Skeletal muscle tissue (tissue), 4 donors: Measurements from ENCODE around the gene SURF2. TPM values are rescaled to one million over a fixed set of nuclear protein-coding genes. Genes with fewer than 3 reads are reported as not detected.
"Not testable (repeated sequence)": the region's sequence is repeated elsewhere in the genome, so short reads cannot be mapped to it uniquely, and the experiment has no call there.

Experiments
- H3K27ac ChIP-seq: one replicate; pipeline ENCODE4 v1.7.0; 2013; ENCODE audit warnings: mild to moderate bottlenecking, low read depth, low read length, inconsistent platforms
- H3K27me3 ChIP-seq, 3 donors: one replicate each; pipeline ENCODE4 v1.7.0; 2013; ENCODE audit warnings: low read length in 3 of 3; ENCODE audit not compliant: control insufficient read depth in 3 of 3, insufficient read depth in 3 of 3
- H3K36me3 ChIP-seq, 3 donors: one replicate each; pipeline ENCODE4 v1.7.0; 2013; ENCODE audit warnings: low read length in 3 of 3; ENCODE audit not compliant: control insufficient read depth in 3 of 3, insufficient read depth in 3 of 3
- H3K4me1 ChIP-seq, 3 donors: one replicate each; pipeline ENCODE4 v1.7.0; 2013; ENCODE audit warnings: low read length in 3 of 3, mild to moderate bottlenecking in 3 of 3; ENCODE audit not compliant: control insufficient read depth in 3 of 3, insufficient read depth in 3 of 3
- H3K4me3 ChIP-seq, 3 donors: one replicate each; pipeline ENCODE4 v1.7.0; 2013; ENCODE audit warnings: low read length in 3 of 3
- H3K9ac ChIP-seq, 3 donors: one replicate each; pipeline ENCODE4 v1.7.0; 2013; ENCODE audit warnings: low read length in 3 of 3, mild to moderate bottlenecking in 3 of 3, moderate library complexity in 2 of 3, low read depth in 1 of 3
- H3K9me3 ChIP-seq, 3 donors: one replicate each; pipeline ENCODE4 v1.7.0; 2013; ENCODE audit warnings: low read length in 3 of 3; ENCODE audit not compliant: control insufficient read depth in 3 of 3
- total RNA-seq: library from RNA; depleted of rRNA; stranded (reverse); fragments of >200 nt; gene quantifications from one replicate; pipeline ENCODE4 v1.2.3, GENCODE V29; 2014
- donor health status: Osteomylitis.

The SURF2 gene
- total RNA-seq, 1 donor from 2014 or later: 12.5 TPM

GRCh38 chr9:133389562-133389961 lies 33.2 kb downstream of the SURF2 start:
- Histone ChIP-seq H3K9ac (no peak overlapping the region), H3K36me3 (no peaks in the 10 kb centered on the region), H3K27me3 (peaks cover 18 to 25% (median 24%) of the 10 kb centered on the region in 3 donors), H3K4me1 (no peaks in the 10 kb centered on the region), H3K27ac (no peak overlapping the region), H3K9me3 (no peaks in the 10 kb centered on the region), H3K4me3 (no peak overlapping the region)

- Histone ChIP-seq H3K27ac (no peak overlapping the region), H3K4me3 (no peak overlapping the region), H3K9me3 (no peaks in the 10 kb centered on the region), H3K36me3 (no peaks in the 10 kb centered on the region), H3K4me1 (no peaks in the 10 kb centered on the region), H3K9ac (no peak overlapping the region), H3K27me3 (peaks cover 29 to 37% (median 33%) of the 10 kb centered on the region in 3 donors)
These were observed 34.4 kb downstream of the SURF2 start for GRCh38 chr9:133390713-133391112.

- not testable (repeated sequence) for H3K36me3 ChIP-seq, H3K4me1 ChIP-seq, H3K27ac ChIP-seq, H3K9ac ChIP-seq, H3K4me3 ChIP-seq, H3K9me3 ChIP-seq
- peaks cover 29 to 38% (median 35%) of the 10 kb centered on the region in 3 donors for H3K27me3 ChIP-seq
These were observed 35.1 kb downstream of the SURF2 start for GRCh38 chr9:133391449-133391848.

GRCh38 chr9:133392308-133392707 lies 36.0 kb downstream of the SURF2 start:
- not testable (repeated sequence) for H3K9me3 ChIP-seq, H3K36me3 ChIP-seq, H3K4me3 ChIP-seq, H3K27ac ChIP-seq, H3K9ac ChIP-seq, H3K4me1 ChIP-seq
- peaks cover 29 to 46% (median 42%) of the 10 kb centered on the region in 3 donors for H3K27me3 ChIP-seq

- no peaks in the 10 kb centered on the region for H3K9me3 ChIP-seq
- no peak overlapping the region for H3K9ac ChIP-seq
- H3K27me3 ChIP-seq: peaks cover 29 to 52% (median 48%) of the 10 kb centered on the region in 3 donors
These were observed 37.0 kb downstream of the SURF2 start for GRCh38 chr9:133393399-133393798.

GRCh38 chr9:133394687-133395271 lies 38.4 kb downstream of the SURF2 start:
- H3K4me1 ChIP-seq: no peaks in the 10 kb centered on the region
- no peak overlapping the region for H3K27ac ChIP-seq
- no peaks in the 10 kb centered on the region for H3K9me3 ChIP-seq
- H3K27me3 ChIP-seq: peaks cover 28 to 49% (median 42%) of the 10 kb centered on the region in 3 donors
- H3K36me3 ChIP-seq: no peaks in the 10 kb centered on the region
- no peak overlapping the region for H3K9ac ChIP-seq
- no peak overlapping the region for H3K4me3 ChIP-seq

More at GRCh38 chr9:133393399-133393798, 37.0 kb downstream of the SURF2 start:
- H3K4me3 ChIP-seq: no peak overlapping the region
- H3K4me1 ChIP-seq: no peaks in the 10 kb centered on the region
- no peak overlapping the region for H3K27ac ChIP-seq
- H3K36me3 ChIP-seq: no peaks in the 10 kb centered on the region

GRCh38 chr9:133396952-133397351 lies 40.6 kb downstream of the SURF2 start:
- H3K9me3 ChIP-seq: no peaks in the 10 kb centered on the region
- H3K9ac ChIP-seq: no peak overlapping the region
- H3K36me3 ChIP-seq: peaks cover 0 to 11% (median 5%) of the 10 kb centered on the region in 3 donors
- no peak overlapping the region for H3K27ac ChIP-seq
- H3K27me3 ChIP-seq: peaks cover 21 to 38% (median 34%) of the 10 kb centered on the region in 3 donors
- no peaks in the 10 kb centered on the region for H3K4me1 ChIP-seq
- H3K4me3 ChIP-seq: no peak overlapping the region

- peaks cover 21 to 38% (median 34%) of the 10 kb centered on the region in 3 donors for H3K27me3 ChIP-seq
- H3K27ac ChIP-seq: no peak overlapping the region
- H3K4me1 ChIP-seq: no peaks in the 10 kb centered on the region
These were observed 41.0 kb downstream of the SURF2 start for GRCh38 chr9:133397370-133397769.

GRCh38 chr9:133397895-133398294 lies 41.5 kb downstream of the SURF2 start:
- no peaks in the 10 kb centered on the region for H3K4me1 ChIP-seq
- H3K27me3 ChIP-seq: peaks cover 21 to 38% (median 34%) of the 10 kb centered on the region in 3 donors
- H3K9ac ChIP-seq: no peak overlapping the region
- no peak overlapping the region for H3K4me3 ChIP-seq
- H3K9me3 ChIP-seq: no peaks in the 10 kb centered on the region
- peaks cover 2 to 13% (median 10%) of the 10 kb centered on the region in 3 donors for H3K36me3 ChIP-seq
- H3K27ac ChIP-seq: no peak overlapping the region

More at GRCh38 chr9:133397370-133397769, 41.0 kb downstream of the SURF2 start:
- Histone ChIP-seq H3K9me3 (no peaks in the 10 kb centered on the region), H3K9ac (no peak overlapping the region), H3K36me3 (peaks cover 0 to 13% (median 8%) of the 10 kb centered on the region in 3 donors), H3K4me3 (no peak overlapping the region)

- no peak overlapping the region for H3K27ac ChIP-seq
- no peaks in the 10 kb centered on the region for H3K9me3 ChIP-seq
- H3K9ac ChIP-seq: no peak overlapping the region
- peaks cover 7 to 13% (median 10%) of the 10 kb centered on the region in 3 donors for H3K36me3 ChIP-seq
- H3K4me3 ChIP-seq: no peak overlapping the region
- H3K27me3 ChIP-seq: peaks cover 4 to 20% (median 18%) of the 10 kb centered on the region in 3 donors
- H3K4me1 ChIP-seq: peaks cover 5 to 12% (median 5%) of the 10 kb centered on the region in 3 donors
These were observed 43.9 kb downstream of the SURF2 start for GRCh38 chr9:133400292-133400691.
